Activated T-helper 2 cell treated with anti-CD3 and anti-CD28 coated beads, Interferon-gamma antibody, Interleukin-2, Interleukin-4, amounts not matched to agents 10 μg/mL and 5 μg/mL and 100 μg/mL, durations not matched to agents 14 hours and 24 hours and 36 hours (primary cell): Measurements from ENCODE around the gene USP6NL. TPM values are rescaled to one million over a fixed set of nuclear protein-coding genes. Genes with fewer than 3 reads are reported as not detected.
"Not testable (repeated sequence)": the region's sequence is repeated elsewhere in the genome, so short reads cannot be mapped to it uniquely, and the experiment has no call there.

Experiments used
- DNase-seq: peaks from one replicate; pipeline ENCODE4 v3.0.0; 2021; ENCODE audit warnings: low spot score
- H3K27ac Mint-ChIP-seq: one replicate; pipeline ENCODE4 v1.8.0; 2021; ENCODE audit warnings: mixed read lengths
- H3K27me3 Mint-ChIP-seq: one replicate; pipeline ENCODE4 v1.8.0; 2021; ENCODE audit warnings: low read depth, mixed read lengths
- H3K36me3 Mint-ChIP-seq: one replicate; pipeline ENCODE4 v1.8.0; 2021; ENCODE audit warnings: low read depth, mixed read lengths
- H3K4me1 Mint-ChIP-seq: one replicate; pipeline ENCODE4 v1.8.0; 2021; ENCODE audit warnings: low read depth, mixed read lengths
- H3K4me3 Mint-ChIP-seq: one replicate; pipeline ENCODE4 v1.8.0; 2021; ENCODE audit warnings: low read depth, mild to moderate bottlenecking, moderate library complexity, mixed read lengths
- H3K9me3 Mint-ChIP-seq: one replicate; pipeline ENCODE4 v1.8.0; 2021; ENCODE audit warnings: mixed read lengths
- intact Hi-C: fragments of 100-400 bp; cut with micrococcal nuclease; formaldehyde crosslinking; loops from one replicate; pipeline ENCODE4 v1.15.1; 2023
- total RNA-seq: library from RNA; stranded (reverse); gene quantifications from 2 replicates; pipeline ENCODE4 v1.2.3, GENCODE V29; 2022

Gene USP6NL
- total RNA-seq, 1 donor from 2014 or later: 0.50 TPM

DNA sequence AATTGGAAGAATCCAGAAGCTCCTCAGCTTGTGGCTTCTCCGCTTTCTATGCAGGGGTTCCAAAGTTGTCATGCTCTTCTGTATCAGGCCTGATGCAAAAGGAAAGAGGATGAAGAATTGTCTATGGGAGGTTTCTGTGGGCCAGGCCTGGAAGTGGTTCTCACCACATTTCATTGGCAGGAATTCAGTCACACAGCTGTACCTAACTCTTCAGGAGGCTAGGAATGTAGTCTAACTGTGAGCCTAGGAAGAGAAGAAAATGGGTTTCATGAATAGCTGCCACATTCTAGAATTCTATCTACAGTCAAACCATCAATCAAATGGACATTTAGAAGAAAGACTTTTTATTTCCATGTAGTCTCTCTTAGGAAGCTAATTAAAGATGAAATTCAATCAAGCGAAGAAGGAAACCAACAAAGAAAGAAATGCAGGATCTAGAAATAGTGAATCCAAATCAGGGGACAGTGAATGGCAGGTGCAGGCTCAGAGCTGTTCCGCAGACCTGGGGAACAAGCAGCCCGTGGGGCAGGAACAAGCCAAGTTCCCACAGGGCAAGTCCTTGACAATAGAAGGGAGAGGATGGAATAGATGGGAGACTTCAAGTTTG lies 25.4 kb upstream of the USP6NL start:
- peaks cover 5% of the 10 kb centered on the region for H3K4me1 Mint-ChIP-seq
- H3K27ac Mint-ChIP-seq: no peak overlapping the region
- no peaks in the 10 kb centered on the region for H3K36me3 Mint-ChIP-seq
- no peak overlapping the region for H3K4me3 Mint-ChIP-seq
- no peaks in the 10 kb centered on the region for H3K9me3 Mint-ChIP-seq
- peaks cover 42% of the 10 kb centered on the region for H3K27me3 Mint-ChIP-seq
- intact Hi-C loops: no loop called here
- DNase-seq: no peak

DNA sequence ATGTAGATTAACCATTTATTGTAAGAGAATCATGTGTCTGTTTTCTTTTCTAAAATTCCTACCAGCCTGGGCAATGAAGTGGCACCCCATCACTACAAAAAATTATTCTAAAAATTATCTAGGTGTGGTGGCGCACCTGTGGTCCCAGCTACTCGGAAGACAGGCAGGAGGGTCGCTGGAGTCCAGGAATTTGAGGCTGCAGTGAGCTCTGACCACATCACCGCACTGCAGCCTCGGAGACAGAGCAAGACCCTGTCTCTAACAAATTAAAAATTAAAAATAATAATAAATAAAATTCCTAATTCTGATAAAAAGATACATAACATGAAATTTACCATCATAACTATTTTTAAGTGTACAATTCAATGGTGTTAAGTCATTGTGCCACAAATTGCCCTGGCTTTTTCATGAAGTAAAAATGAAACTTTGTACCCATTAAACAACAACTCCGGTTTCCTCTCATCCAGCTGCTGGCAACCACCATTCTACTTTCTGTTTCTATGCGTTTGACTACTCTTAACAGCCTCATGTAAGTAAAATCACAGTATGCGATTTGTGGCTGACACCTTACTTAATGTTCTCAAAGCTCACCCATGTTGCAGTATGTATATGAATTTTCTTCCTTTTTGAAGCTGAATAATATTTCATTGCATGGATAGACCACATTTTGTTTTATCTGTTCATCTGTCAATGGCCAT lies 20.6 kb upstream of the USP6NL start:
- intact Hi-C loops: loop anchor here (2.0 to 5.0 kb wide), 2 partner anchors 19 to 80 kb away; no protein-coding TSS in a partner anchor
- Mint-ChIP-seq H3K27ac (no peak overlapping the region), H3K4me1 (peaks cover 6% of the 10 kb centered on the region), H3K4me3 (no peak overlapping the region), H3K9me3 (no peaks in the 10 kb centered on the region), H3K36me3 (no peaks in the 10 kb centered on the region), H3K27me3 (peaks cover 45% of the 10 kb centered on the region)
- DNase-seq: no peak

DNA sequence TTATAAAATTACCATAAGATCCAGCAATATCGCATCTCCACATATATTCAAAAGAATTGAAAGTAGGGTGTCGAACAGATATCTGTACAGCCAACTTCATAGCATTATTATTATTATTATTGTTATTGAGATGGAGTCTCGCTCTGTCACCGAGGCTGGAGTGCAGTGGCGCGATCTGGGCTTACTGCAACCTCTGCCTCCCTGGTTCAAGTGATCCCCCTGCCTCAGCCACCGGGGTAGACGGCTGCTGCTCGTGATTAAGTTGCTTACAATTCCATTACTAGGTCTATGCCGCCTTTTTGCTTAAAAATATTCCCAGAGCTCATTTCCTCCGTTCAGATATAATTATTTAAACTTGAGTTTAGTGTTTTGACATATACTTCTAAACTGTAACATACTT lies 19.8 kb upstream of the USP6NL start:
- Mint-ChIP-seq H3K4me1 (peaks cover 6% of the 10 kb centered on the region), H3K27ac (no peak overlapping the region), H3K36me3 (no peaks in the 10 kb centered on the region), H3K4me3 (no peak overlapping the region), H3K9me3 (no peaks in the 10 kb centered on the region), H3K27me3 (peaks cover 42% of the 10 kb centered on the region)
- intact Hi-C loops: loop anchor here (5.0 kb wide), 1 partner anchor 81 kb away; no protein-coding TSS in a partner anchor
- no peak for DNase-seq

DNA sequence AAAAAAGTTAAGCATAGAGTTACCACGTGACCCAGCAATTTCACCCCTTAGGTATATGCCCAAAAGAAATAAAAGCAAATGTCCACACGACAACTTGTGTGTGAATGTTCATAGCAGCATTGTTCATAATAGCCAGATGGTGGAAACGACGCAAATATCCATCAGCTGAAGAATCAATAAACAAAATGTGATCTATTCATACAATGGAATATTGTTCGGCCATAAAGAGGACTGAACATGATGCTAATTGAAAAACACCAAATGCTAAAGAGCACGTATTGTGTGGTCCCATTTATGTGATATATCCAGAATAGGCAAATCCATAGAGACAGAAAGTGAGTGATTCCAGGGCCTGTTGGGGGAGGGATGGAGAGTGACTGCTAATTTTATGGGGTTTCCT lies 18.3 kb upstream of the USP6NL start:
- Mint-ChIP-seq H3K36me3 (no peaks in the 10 kb centered on the region), H3K27ac (no peak overlapping the region), H3K9me3 (no peaks in the 10 kb centered on the region), H3K4me3 (no peak overlapping the region), H3K4me1 (peaks cover 9% of the 10 kb centered on the region), H3K27me3 (peaks cover 33% of the 10 kb centered on the region)
- no peak for DNase-seq
- intact Hi-C loops: loop anchor here (5.0 kb wide), 1 partner anchor 83 kb away; no protein-coding TSS in a partner anchor

DNA sequence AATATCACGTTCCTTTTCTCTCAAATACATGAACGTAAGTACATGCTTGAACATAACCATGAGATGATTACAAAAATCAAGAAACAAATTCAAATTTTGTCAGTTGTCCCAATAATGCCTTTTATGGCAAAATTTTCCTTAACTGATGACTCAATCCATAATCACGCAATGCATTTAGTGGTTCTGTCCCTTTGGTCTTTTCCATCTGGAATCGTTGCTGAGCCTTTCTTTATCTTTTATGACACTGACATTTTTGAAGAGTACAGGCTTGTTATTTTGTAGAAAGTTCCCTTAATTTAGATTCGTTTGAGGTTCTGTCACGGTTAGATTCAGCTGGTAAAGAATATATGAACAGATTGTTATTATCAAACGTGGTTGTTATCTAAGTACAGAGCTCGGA lies 16.5 kb upstream of the USP6NL start:
- H3K27ac Mint-ChIP-seq, H3K4me1 Mint-ChIP-seq, H3K36me3 Mint-ChIP-seq, intact Hi-C loops, DNase-seq, H3K4me3 Mint-ChIP-seq, H3K9me3 Mint-ChIP-seq: not testable (repeated sequence)
- H3K27me3 Mint-ChIP-seq: peaks cover 30% of the 10 kb centered on the region

DNA sequence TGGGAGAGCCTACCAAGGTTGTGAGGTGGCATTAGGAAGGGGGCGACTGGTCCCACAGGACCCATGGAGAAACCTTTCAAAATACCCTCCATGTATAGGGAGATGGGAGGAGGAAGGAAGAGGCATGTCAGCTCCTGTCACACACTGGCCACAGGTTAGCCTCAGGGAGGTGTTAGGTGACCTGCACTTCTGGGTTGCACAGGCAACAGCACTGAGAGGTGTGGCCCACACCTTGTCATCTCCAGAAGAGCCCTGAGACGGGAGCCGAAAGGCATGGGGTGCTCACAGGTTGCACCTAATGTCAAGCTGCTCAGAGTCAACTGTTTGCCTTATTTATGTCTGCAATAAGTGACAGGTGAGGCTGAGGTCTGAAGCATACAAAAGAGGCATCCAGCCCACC lies 14.6 kb upstream of the USP6NL start:
- no peak for DNase-seq
- Mint-ChIP-seq H3K4me3 (no peak overlapping the region), H3K27me3 (peaks cover 26% of the 10 kb centered on the region), H3K36me3 (no peaks in the 10 kb centered on the region), H3K27ac (no peak overlapping the region), H3K9me3 (no peaks in the 10 kb centered on the region), H3K4me1 (peaks cover 3% of the 10 kb centered on the region)
- intact Hi-C loops: no loop called here

DNA sequence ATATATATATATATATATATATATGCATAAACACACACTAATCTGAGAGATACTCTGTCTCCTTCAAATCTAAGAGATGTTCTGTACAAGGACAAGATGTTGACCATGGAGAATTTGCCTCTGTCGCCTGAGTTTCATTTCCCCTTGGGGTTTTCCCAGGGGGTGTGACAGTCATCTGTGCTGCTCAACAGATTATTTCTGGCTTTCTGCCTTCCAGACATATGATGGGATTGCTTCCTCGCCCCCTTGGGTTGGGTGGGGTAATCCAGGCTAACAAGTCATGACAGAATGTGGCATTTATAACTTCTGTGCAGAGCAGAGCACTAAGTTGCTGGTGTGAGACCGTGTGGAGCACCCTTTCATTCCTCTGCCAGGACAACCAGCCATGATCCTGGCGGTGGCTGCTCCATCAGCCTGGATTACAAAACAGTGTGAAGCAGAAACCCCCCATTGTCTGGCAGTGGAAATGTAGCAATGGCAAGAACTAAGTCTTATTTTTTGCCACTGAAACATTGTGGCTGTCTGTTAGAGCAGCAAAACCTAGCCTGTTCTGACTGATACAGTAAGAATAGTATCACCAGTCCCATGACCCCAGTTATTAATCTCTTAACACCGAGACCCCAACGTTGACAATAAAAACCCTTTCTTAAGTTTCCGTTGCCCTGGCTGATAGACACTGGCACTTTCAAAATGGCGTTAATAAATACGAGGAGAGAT lies 13.7 kb upstream of the USP6NL start:
- H3K27ac Mint-ChIP-seq: no peak overlapping the region
- DNase-seq: no peak
- intact Hi-C loops: no loop called here

DNA sequence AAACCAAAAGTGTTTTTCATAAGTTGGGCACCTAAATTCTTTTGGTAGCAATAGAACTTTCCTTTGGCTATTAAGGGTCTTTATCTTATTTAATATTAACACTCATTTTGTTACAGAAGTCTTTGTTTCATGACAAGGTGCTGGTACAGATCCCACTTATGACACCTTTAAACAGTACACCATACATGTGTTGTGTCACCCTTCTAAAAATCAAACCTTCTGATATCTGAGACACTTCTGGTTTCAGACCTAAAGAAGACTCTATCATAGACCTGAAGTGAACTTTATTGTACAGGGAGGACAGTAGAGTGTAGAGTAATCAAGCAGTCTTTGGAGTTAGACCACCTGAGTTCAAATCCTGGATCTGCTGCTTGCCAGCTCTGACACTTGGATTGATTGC lies 5.8 kb upstream of the USP6NL start:
- intact Hi-C loops: no loop called here
- Mint-ChIP-seq H3K27ac (no peak overlapping the region), H3K9me3 (peaks cover 13% of the 10 kb centered on the region), H3K4me3 (no peak overlapping the region), H3K27me3 (peaks cover 40% of the 10 kb centered on the region), H3K4me1 (peaks cover 4% of the 10 kb centered on the region), H3K36me3 (no peaks in the 10 kb centered on the region)
- DNase-seq: no peak

More for the DNA sequence above, 13.7 kb upstream of the USP6NL start:
- Mint-ChIP-seq H3K4me1 (peaks cover 3% of the 10 kb centered on the region), H3K36me3 (no peaks in the 10 kb centered on the region), H3K4me3 (no peak overlapping the region), H3K27me3 (peaks cover 25% of the 10 kb centered on the region), H3K9me3 (no peaks in the 10 kb centered on the region)

DNA sequence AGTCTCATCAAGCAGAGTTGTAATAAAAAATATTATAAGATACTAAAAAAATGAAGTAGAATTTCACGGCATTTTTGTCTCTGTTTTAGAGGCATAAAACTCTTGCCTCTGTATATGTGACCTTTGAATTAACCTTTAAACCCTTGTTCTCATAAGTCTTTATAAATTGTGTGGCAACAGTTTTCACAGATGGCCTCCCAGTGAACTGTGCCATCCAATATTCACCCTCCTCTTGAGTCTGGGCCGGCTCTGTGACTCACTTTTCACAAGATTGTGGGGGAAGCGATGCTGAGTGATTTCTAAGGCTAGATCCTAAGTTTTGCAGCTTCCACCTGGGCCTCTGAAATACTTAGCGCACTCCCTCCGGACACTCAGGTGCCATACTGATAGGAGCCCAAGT lies 4.6 kb upstream of the USP6NL start:
- peaks cover 13% of the 10 kb centered on the region for H3K9me3 Mint-ChIP-seq
- intact Hi-C loops: no loop called here
- no peak overlapping the region for H3K27ac Mint-ChIP-seq
- no peaks in the 10 kb centered on the region for H3K36me3 Mint-ChIP-seq
- peaks cover 8% of the 10 kb centered on the region for H3K4me1 Mint-ChIP-seq
- peaks cover 43% of the 10 kb centered on the region for H3K27me3 Mint-ChIP-seq
- H3K4me3 Mint-ChIP-seq: no peak overlapping the region
- no peak for DNase-seq

DNA sequence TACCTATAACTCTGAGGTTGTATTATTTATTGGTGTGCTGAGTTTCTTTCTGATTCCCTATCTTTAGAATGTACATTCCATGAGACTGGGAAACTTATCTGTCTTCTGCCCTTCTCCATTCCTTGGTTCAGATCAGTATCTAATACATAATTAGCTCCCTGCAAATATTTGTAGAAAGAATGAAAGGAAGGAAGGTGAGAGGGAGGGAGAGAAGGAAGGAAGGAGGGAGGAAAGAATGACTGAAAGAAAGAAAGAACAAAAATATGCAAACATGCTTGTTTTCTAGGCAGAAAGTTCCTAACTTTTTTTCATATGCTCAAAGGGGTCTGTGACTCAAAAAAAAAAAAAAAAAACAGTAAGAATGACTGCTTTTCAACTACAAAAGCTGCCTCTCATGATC lies 3.9 kb upstream of the USP6NL start:
- H3K27ac Mint-ChIP-seq: no peak overlapping the region
- H3K4me1 Mint-ChIP-seq: peaks cover 12% of the 10 kb centered on the region
- H3K27me3 Mint-ChIP-seq: peaks cover 44% of the 10 kb centered on the region
- H3K9me3 Mint-ChIP-seq: peaks cover 13% of the 10 kb centered on the region
- no peaks in the 10 kb centered on the region for H3K36me3 Mint-ChIP-seq
- intact Hi-C loops: no loop called here
- no peak for DNase-seq
- H3K4me3 Mint-ChIP-seq: no peak overlapping the region

DNA sequence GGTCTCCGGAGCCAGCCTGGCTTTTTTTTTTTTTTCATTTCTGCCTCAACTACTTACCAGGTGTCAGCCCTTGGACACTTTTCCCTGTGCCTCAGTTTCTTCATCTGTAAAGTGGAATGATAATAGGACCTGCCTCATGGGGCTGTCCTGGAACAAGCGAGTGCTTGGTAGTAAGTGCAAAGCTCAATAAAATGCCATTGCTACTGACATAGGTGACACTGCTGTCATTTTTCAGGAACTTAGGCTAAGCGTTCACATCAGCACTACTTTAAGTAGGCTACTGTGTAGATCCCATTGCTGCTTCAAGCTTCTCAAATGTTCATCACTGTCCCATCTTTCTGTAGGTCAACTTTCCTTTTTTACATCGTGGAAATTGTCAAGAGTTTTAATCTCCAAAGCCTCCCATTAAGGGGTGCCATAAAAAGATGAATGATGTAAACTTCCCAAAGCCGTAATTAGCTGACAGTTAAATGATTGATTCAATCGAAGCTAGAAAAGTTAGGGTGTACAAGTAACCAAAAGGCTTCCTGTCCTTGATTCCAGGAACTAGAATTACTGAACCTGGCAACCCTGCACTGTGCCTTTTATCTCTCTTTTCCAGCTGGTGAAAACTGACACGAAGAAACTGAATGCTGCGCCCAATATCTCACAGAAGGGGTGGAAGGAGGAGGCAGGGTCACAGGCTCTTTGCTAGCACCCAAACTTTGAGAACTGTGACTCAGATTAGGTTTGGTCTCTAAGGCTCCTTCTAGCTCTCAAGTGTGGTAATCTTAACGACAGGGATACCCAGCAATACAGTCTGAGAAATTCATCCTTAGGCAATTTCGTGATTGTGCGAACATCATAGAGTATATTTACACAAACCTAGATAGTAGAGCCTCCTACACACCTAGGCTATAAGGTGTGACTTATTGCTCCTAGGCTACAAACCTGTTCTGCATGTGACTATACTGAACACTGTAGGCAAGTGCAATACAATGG lies 861 bp upstream of the USP6NL start:
- Mint-ChIP-seq H3K27ac (no peak overlapping the region), H3K36me3 (no peaks in the 10 kb centered on the region), H3K9me3 (peaks cover 11% of the 10 kb centered on the region), H3K4me1 (peaks cover 13% of the 10 kb centered on the region), H3K4me3 (peak overlapping the region; percentile 81), H3K27me3 (peaks cover 62% of the 10 kb centered on the region)
- no peak for DNase-seq
- intact Hi-C loops: loop anchor here (2.0 to 5.0 kb wide), 2 partner anchors 20 to 95 kb away; no protein-coding TSS in a partner anchor

DNA sequence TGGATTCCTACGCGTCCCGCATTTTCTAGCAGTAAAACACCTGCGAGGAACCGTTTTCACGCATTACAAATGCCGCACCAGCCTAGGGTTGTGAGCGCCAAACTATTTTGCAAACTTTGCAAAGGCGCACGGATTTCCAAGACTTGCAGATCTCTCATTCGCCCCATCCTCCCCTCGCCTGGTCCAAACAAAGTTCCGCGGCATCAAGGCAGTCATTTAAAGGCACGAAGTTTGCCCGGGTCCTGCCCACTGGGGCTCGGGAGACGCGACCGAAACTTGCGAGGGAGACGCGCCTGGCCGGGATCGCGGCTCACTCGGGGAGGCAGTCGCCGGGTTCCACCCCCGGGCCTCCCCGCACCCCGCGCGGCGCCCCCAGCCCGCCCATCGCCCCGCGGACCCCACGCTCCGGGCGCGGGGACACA lies 613 bp downstream of the USP6NL start:
- H3K9me3 Mint-ChIP-seq: no peaks in the 10 kb centered on the region
- H3K4me1 Mint-ChIP-seq: peaks cover 13% of the 10 kb centered on the region
- peak overlapping the region; percentile 71 for H3K4me3 Mint-ChIP-seq
- DNase-seq: no peak
- intact Hi-C loops: loop anchor here (5.0 kb wide), 1 partner anchor 94 kb away; no protein-coding TSS in a partner anchor
- H3K27ac Mint-ChIP-seq: no peak overlapping the region
- H3K36me3 Mint-ChIP-seq: no peaks in the 10 kb centered on the region
- peaks cover 61% of the 10 kb centered on the region for H3K27me3 Mint-ChIP-seq
